GM12878 (cell line): ENCODE measurements around the gene NBPF3. TPM values are rescaled to one million over a fixed set of nuclear protein-coding genes. Genes with fewer than 3 reads are reported as not detected.

Experiments
- ATAC-seq: fragments of 200-7000 bp; cut with Tn5 transposase; 3 replicates; pipeline ENCODE4 v1.9.1; 2020; ENCODE audit warnings: mild to moderate bottlenecking, moderate library complexity
- BruUV-seq: library from RNA; stranded (reverse); fragments of 400-500 nt; replicated peaks from 2 replicates; lab custom pipeline; 2021; lab: Mats Ljungman, UMichigan
- CTCF ChIA-PET: fragments of 300-600 bp; sonication (Branson Sonifier 250); formaldehyde crosslinking; extraction: SDS; loops from one replicate; lab custom pipeline; 2021; ENCODE audit warnings: inconsistent platforms; lab: Yijun Ruan, JAX
- POLR2A ChIA-PET: fragments of 350-600 bp; formaldehyde crosslinking; extraction: SDS; loops from one replicate; lab custom pipeline; 2021; ENCODE audit warnings: inconsistent platforms; lab: Charles Lee
- RAD21 ChIA-PET: fragments of 300-600 bp; sonication (Branson Sonifier 250); formaldehyde crosslinking; loops from one replicate; lab custom pipeline; 2023; ENCODE audit warnings: antibody characterized with exemption; ENCODE audit not compliant: unreplicated experiment; lab: Charles Lee
- SMC1A ChIA-PET: fragments of 300-600 bp; sonication (Branson Sonifier 250); formaldehyde crosslinking; loops from one replicate; lab custom pipeline; 2023; ENCODE audit not compliant: unreplicated experiment, uncharacterized antibody; lab: Charles Lee
- DNase-seq: peaks from one replicate; pipeline ENCODE4 v3.0.0-alpha.2; 2011; ENCODE audit warnings: low read depth, low spot score
- FAIRE-seq: peaks from 3 replicates; lab custom pipeline; 2011; peaks lifted over from hg19 to GRCh38; lab: Jason Lieb, UNC
- H2AFZ ChIP-seq: 2 replicates; pipeline ENCODE4 v1.6.0; 2011; ENCODE audit warnings: low read depth, low read length, control low read depth; ENCODE audit not compliant: control insufficient read depth
- H3K27ac ChIP-seq: 2 replicates; pipeline ENCODE4 v1.5.1; 2011; ENCODE audit warnings: control low read depth; ENCODE audit not compliant: control insufficient read depth, insufficient read depth
- H3K27me3 ChIP-seq, 2 experiments: replicated peaks in 1 of 2; 2 replicates each; pipeline versions ENCODE4 v1.6.0 to v1.6.1; 2011; ENCODE audit warnings: low read length in 1 of 2; ENCODE audit not compliant: control insufficient read depth in 2 of 2, insufficient read depth in 2 of 2
- H3K36me3 ChIP-seq, 2 experiments: 2 replicates each; pipeline ENCODE4 v1.5.1; 2011; ENCODE audit warnings: low read length in 1 of 2; ENCODE audit not compliant: control insufficient read depth in 2 of 2, insufficient read depth in 2 of 2
- H3K4me1 ChIP-seq: 2 replicates; pipeline ENCODE4 v1.6.1; 2011; ENCODE audit warnings: mild to moderate bottlenecking, low read length, moderate library complexity, mixed read lengths; ENCODE audit not compliant: control insufficient read depth, insufficient read depth
- H3K4me2 ChIP-seq: 2 replicates; pipeline ENCODE4 v1.6.0; 2011; ENCODE audit warnings: control low read depth; ENCODE audit not compliant: control insufficient read depth, insufficient read depth
- H3K4me3 ChIP-seq: fragments of 200-600 bp; sonication (generic); 2 replicates; pipeline ENCODE4 v1.5.1; 2016
- H3K79me2 ChIP-seq: 2 replicates; pipeline ENCODE4 v1.6.0; 2011; ENCODE audit warnings: low read length; ENCODE audit not compliant: control insufficient read depth, insufficient read depth
- H3K9ac ChIP-seq: 2 replicates; pipeline ENCODE4 v1.8.0; 2011; ENCODE audit warnings: low read length, control low read depth, mixed read lengths; ENCODE audit not compliant: control insufficient read depth, insufficient read depth
- H3K9me3 ChIP-seq: replicated peaks from 3 replicates; pipeline ENCODE4 v1.5.1; 2011; ENCODE audit warnings: mild to moderate bottlenecking, low read length; ENCODE audit not compliant: control insufficient read depth, insufficient read depth
- H4K20me1 ChIP-seq: 2 replicates; pipeline ENCODE4 v1.6.0; 2011; ENCODE audit not compliant: control insufficient read depth, insufficient read depth
- CHD1 ChIP-seq: IDR thresholded peaks from 2 replicates; pipeline ENCODE4 v1.6.1; 2012; ENCODE audit warnings: low read depth, low read length, improper control_type of control experiment
- CHD4 ChIP-seq: fragments of 200-600 bp; sonication (generic); IDR thresholded peaks from 2 replicates; pipeline ENCODE4 v1.6.1; 2016; ENCODE audit warnings: mild to moderate bottlenecking
- HCFC1 ChIP-seq: fragments of 150-350 bp; IDR thresholded peaks from 2 replicates; pipeline ENCODE4 v1.6.1; 2014; ENCODE audit warnings: low read length
- LARP7 ChIP-seq: fragments of 450-650 bp; IDR thresholded peaks from 2 replicates; pipeline ENCODE4 v1.6.1; 2017; ENCODE audit warnings: mild to moderate bottlenecking
- RB1 ChIP-seq: fragments of 450-650 bp; formaldehyde crosslinking; IDR thresholded peaks from 2 replicates; pipeline ENCODE4 v1.6.1; 2017; ENCODE audit warnings: mild to moderate bottlenecking, borderline replicate concordance
- SP1 ChIP-seq: IDR thresholded peaks from one replicate; pipeline ENCODE4 v1.6.1; 2011; ENCODE audit warnings: low read depth, low read length
- SUPT20H ChIP-seq: IDR thresholded peaks from 2 replicates; pipeline ENCODE4 v1.6.1; 2011; ENCODE audit warnings: low read depth, mild to moderate bottlenecking, low read length, moderate library complexity, borderline replicate concordance; ENCODE audit not compliant: control insufficient read depth
- ZNF622 ChIP-seq: fragments of 450-650 bp; IDR thresholded peaks from 2 replicates; pipeline ENCODE4 v1.6.1; 2017; ENCODE audit warnings: mild to moderate bottlenecking, inconsistent platforms
- WGBS: methylation state at CpG from one replicate; pipeline ENCODE4 v1.1.6; 2016; ENCODE audit warnings: low lambda C conversion rate; ENCODE audit not compliant: insufficient replicate concordance, insufficient coverage; ENCODE audit errors: missing lambda C conversion rate; 5-methylcytosine and 5-hydroxymethylcytosine counted together
- in situ Hi-C: fragments of 300-500 bp; cut with MboI; formaldehyde crosslinking; loops from 9 replicates; pipeline ENCODE4 v1.14.3; 2018; ENCODE audit warnings: mixed read lengths
- intact Hi-C: fragments of 100-400 bp; cut with micrococcal nuclease; formaldehyde crosslinking; loops from one replicate; pipeline ENCODE4 v1.14.2; 2022; ENCODE audit not compliant: unreplicated experiment
- polyA plus RNA-seq, 11 experiments: library from polyadenylated mRNA; depleted of rRNA in 4 of 11; unstranded in 6 of 11; stranded (reverse) in 5 of 11; fragments of >200 nt; fragmentation: Nextera tagmentation in 4 of 11; fragmentation: Illumina TruSeq in 1 of 11; extraction: Ambion mirVana in 4 of 11; extraction: Trizol in 1 of 11; gene quantifications; 1 replicate in 1 of 11; 2 replicates in 10 of 11; pipeline versions ENCODE4 v1.2.1 to v1.2.3, GENCODE V29; 2011 to 2016; ENCODE audit warnings: inconsistent platforms in 2 of 11, missing spikeins in 2 of 11, low read depth in 1 of 11
- total RNA-seq, 4 experiments: library from RNA; depleted of rRNA in 3 of 4; stranded (reverse); fragments of >200 nt in 3 of 4; fragmentation: Illumina TruSeq in 1 of 4; extraction: Trizol in 1 of 4; gene quantifications; 2 replicates each; pipeline versions ENCODE4 v1.2.1 to v1.2.3, GENCODE V29; 2013 to 2021
- TF ChIP-seq, protein P1 (sequence below): fragments of 450-650 bp; IDR thresholded peaks from 2 replicates; pipeline ENCODE4 v1.6.1; 2016; ENCODE audit warnings: mild to moderate bottlenecking, moderate library complexity, borderline replicate concordance

Gene NBPF3
- total and polyA plus RNA-seq, 10 of the 15 experiments (the other 5 are each of a cell fraction or from before 2014, with no cell fraction given), result 0.56 to 4.4 (median 2.7) TPM

DNA sequence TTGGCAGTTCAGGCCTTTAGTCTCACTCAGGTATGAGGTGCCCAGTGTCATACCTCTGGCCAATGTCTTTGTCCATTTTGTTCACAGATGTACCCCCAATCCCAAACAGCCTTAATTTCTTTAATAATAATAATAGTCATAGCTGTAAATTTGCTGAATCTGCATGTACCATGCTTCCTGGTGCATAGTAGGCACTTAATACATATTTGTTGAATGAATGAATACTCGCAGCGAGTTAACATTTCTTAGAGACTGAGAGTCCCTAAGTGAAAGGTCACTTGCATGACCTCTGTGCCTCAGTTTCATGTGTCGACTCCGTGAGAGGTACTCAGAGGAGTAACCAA is 81.8 kb downstream of the NBPF3 start:
- Histone ChIP-seq H3K9ac (no peak overlapping the region), H3K9me3 (no peaks in the 10 kb centered on the region), H4K20me1 (no peaks in the 10 kb centered on the region), H3K4me1 (peaks cover 15% of the 10 kb centered on the region), H3K36me3 (no peaks in the 10 kb centered on the region), H2AFZ (no peak overlapping the region), H3K27me3 (no peaks in the 10 kb centered on the region; a peak in 1 of 4 replicates), H3K27ac (no peak overlapping the region), H3K4me3 (no peak overlapping the region), H3K79me2 (no peaks in the 10 kb centered on the region), H3K4me2 (no peak overlapping the region)
- DNase-seq, result no peak
- intact Hi-C loops, result no loop called here
- SMC1A ChIA-PET, result interaction anchor here (18.6 to 18.9 kb wide), 2 partner anchors 8 to 9 kb away, joined by 326 read pairs; partner anchors contain the start of gene ALPL
- 94% methylated on average over 4 of the region's 4 CpGs for WGBS
- RAD21 ChIA-PET, result interaction anchor here (2.2 kb wide), 1 partner anchor 11 kb away, joined by 7 read pairs; no protein-coding TSS in a partner anchor
- TF ChIP-seq CHD4, result no peak
- CTCF ChIA-PET, result interaction anchor here (0.6 to 19.0 kb wide), 5 partner anchors 8 to 814 kb away, joined by 3 to 327 read pairs (median 4); partner anchors contain the start of gene ALPL
- POLR2A ChIA-PET, result interaction anchor here (0.6 to 1.4 kb wide), 3 partner anchors 10 to 236 kb away, joined by 3 to 7 read pairs (median 4); no protein-coding TSS in a partner anchor
- FAIRE-seq, result no peak
- in situ Hi-C loops, result no loop called here
- no TSS peak for BruUV-seq
- ATAC-seq, result no peak

DNA sequence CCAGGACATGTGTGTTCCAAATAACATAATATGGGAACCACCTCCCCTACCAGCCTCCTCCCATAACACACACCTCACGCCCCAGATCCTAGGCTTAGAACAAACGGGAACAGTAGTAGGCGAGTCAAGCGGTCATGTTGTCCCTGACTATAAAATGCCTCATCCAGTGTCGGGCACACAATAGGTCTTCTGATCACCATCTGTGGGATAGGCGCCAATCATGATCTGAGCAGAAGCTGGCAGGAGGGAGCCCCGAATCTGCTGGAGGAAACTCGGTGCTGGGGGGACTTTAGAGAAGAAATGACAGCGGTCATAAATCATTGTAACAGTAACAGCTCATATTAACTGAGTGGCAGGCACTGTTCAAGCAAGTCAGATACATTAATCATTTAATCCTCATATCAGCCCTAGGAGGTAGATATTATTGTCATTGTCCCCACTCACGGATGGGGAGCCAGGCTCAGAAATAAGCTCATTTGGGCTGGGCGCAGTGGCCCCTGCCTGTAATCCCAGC is 82.6 kb downstream of the NBPF3 start:
- intact Hi-C loops, result no loop called here
- DNase-seq (no peak), ATAC-seq (no peak), FAIRE-seq (no peak)
- H2AFZ ChIP-seq, result no peak overlapping the region
- H3K9ac ChIP-seq, result no peak overlapping the region
- H3K4me1 ChIP-seq, result peaks cover 13% of the 10 kb centered on the region
- SMC1A ChIA-PET, result interaction anchor here (1.0 to 18.9 kb wide), 3 partner anchors 10 to 13 kb away, joined by 3 to 326 read pairs (median 3); partner anchors contain the start of gene ALPL
- CTCF ChIA-PET, result interaction anchor here (0.6 to 19.0 kb wide), 3 partner anchors 10 to 32 kb away, joined by 4 to 327 read pairs (median 11); partner anchors contain the start of gene ALPL
- no peak overlapping the region for H3K4me3 ChIP-seq
- BruUV-seq, result no TSS peak
- no peaks in the 10 kb centered on the region for H3K9me3 ChIP-seq
- RAD21 ChIA-PET, result no interaction called here
- no peak overlapping the region for H3K4me2 ChIP-seq
- WGBS, result 41% methylated on average over 11 of the region's 11 CpGs
- no peaks in the 10 kb centered on the region for H3K36me3 ChIP-seq
- H3K79me2 ChIP-seq, result no peaks in the 10 kb centered on the region
- no peaks in the 10 kb centered on the region for H4K20me1 ChIP-seq
- no peak overlapping the region for H3K27ac ChIP-seq
- in situ Hi-C loops, result no loop called here
- no peaks in the 10 kb centered on the region; a peak in 1 of 4 replicates for H3K27me3 ChIP-seq
- POLR2A ChIA-PET, result no interaction called here
- TF ChIP-seq CHD1 (no peak), ZNF622 (no peak), LARP7 (no peak), SUPT20H (no peak), SP1 (no peak), HCFC1 (no peak), RB1 (no peak), CHD4 (no peak)
- TF ChIP-seq, protein P1, sequence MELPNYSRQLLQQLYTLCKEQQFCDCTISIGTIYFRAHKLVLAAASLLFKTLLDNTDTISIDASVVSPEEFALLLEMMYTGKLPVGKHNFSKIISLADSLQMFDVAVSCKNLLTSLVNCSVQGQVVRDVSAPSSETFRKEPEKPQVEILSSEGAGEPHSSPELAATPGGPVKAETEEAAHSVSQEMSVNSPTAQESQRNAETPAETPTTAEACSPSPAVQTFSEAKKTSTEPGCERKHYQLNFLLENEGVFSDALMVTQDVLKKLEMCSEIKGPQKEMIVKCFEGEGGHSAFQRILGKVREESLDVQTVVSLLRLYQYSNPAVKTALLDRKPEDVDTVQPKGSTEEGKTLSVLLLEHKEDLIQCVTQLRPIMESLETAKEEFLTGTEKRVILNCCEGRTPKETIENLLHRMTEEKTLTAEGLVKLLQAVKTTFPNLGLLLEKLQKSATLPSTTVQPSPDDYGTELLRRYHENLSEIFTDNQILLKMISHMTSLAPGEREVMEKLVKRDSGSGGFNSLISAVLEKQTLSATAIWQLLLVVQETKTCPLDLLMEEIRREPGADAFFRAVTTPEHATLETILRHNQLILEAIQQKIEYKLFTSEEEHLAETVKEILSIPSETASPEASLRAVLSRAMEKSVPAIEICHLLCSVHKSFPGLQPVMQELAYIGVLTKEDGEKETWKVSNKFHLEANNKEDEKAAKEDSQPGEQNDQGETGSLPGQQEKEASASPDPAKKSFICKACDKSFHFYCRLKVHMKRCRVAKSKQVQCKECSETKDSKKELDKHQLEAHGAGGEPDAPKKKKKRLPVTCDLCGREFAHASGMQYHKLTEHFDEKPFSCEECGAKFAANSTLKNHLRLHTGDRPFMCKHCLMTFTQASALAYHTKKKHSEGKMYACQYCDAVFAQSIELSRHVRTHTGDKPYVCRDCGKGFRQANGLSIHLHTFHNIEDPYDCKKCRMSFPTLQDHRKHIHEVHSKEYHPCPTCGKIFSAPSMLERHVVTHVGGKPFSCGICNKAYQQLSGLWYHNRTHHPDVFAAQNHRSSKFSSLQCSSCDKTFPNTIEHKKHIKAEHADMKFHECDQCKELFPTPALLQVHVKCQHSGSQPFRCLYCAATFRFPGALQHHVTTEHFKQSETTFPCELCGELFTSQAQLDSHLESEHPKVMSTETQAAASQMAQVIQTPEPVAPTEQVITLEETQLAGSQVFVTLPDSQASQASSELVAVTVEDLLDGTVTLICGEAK, result no peak
